Mesothelial cell of epicardium (in vitro differentiated cells): ENCODE results near the gene PHKG1. TPM values are rescaled to one million over a fixed set of nuclear protein-coding genes. Genes with fewer than 3 reads are reported as not detected.
"Not testable (repeated sequence)": the region's sequence is repeated elsewhere in the genome, so short reads cannot be mapped to it uniquely, and the experiment has no call there.

Experiments used
- DNase-seq, 2 experiments: peaks; one replicate each; pipeline ENCODE4 v3.0.0; 2021; ENCODE audit warnings: low spot score in 2 of 2; ENCODE audit not compliant: unreplicated experiment in 2 of 2
- H3K27ac Mint-ChIP-seq: 2 replicates; pipeline ENCODE4 v1.8.0; 2021; ENCODE audit warnings: mixed read lengths
- H3K27me3 Mint-ChIP-seq: 2 replicates; pipeline ENCODE4 v1.8.0; 2021; ENCODE audit warnings: low read depth, mixed read lengths
- H3K36me3 Mint-ChIP-seq: 2 replicates; pipeline ENCODE4 v1.8.0; 2021; ENCODE audit warnings: mixed read lengths
- H3K4me1 Mint-ChIP-seq: 2 replicates; pipeline ENCODE4 v1.8.0; 2021; ENCODE audit warnings: mixed read lengths
- H3K4me3 Mint-ChIP-seq: 2 replicates; pipeline ENCODE4 v1.8.0; 2021; ENCODE audit warnings: mild to moderate bottlenecking, moderate library complexity, mixed read lengths
- H3K9me3 Mint-ChIP-seq: 2 replicates; pipeline ENCODE4 v1.8.0; 2021; ENCODE audit warnings: mixed read lengths
- total RNA-seq: library from RNA; stranded (reverse); gene quantifications from 3 replicates; pipeline ENCODE4 v1.2.1, GENCODE V29; 2021
- TF ChIP-seq, protein P1 (sequence below): fragments of 200-600 bp; sonication (generic); IDR thresholded peaks from one replicate; pipeline ENCODE4 v1.5.0; 2021; ENCODE audit warnings: antibody characterized with exemption; ENCODE audit not compliant: unreplicated experiment

The PHKG1 gene
- total RNA-seq, 1 donor from 2014 or later: 2.6 TPM

DNA sequence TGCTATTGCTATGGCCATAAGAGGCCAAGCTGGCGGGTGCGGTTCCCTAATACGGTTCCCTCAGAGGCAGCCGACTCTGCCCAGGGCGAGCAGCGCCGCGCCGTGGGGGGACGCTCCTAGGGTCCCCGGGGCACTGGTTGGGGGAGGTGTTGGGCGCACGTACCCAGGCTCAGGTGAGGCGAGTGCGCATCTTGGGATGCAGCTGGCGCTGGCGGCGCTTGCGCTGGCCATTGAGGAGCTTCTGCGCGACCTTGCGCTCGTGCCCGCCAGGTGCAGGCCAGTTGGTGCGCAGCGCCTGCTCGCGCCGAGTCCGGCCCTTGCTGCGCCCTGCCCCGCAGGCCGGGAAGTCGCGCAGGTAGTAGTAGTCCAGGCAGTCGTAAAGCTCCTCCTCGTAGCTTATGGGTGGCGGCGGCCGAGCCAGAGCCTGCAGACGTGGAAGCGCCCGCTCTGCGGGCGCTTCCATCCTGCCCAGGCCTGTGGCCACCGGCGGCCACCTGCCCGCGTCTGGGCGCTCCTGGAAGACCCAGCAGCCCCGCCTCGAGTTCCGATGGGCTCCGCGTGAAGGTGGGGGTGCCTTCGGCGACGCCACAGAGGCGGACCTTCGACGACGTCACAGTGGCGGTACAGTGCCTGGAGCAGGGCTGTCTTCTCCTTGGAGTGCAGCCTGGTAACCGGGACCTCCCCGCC is 23.2 kb upstream of the PHKG1 start, which contains the start of gene NUPR2:
NUPR2 (minus strand) TSS at position 566 of the 687 bp plus-strand sequence; CDS start at position 463, 103 bp downstream.
- no peaks in the 10 kb centered on the region for H3K27me3 Mint-ChIP-seq
- H3K27ac Mint-ChIP-seq: no peak within 1 kb of the TSS
- DNase-seq: no peak
- no peak within 1 kb of the TSS for H3K4me3 Mint-ChIP-seq
- H3K4me1 Mint-ChIP-seq: no peaks in the 10 kb centered on the region
- no peaks in the 10 kb centered on the region for H3K36me3 Mint-ChIP-seq
- TF ChIP-seq, protein P1, sequence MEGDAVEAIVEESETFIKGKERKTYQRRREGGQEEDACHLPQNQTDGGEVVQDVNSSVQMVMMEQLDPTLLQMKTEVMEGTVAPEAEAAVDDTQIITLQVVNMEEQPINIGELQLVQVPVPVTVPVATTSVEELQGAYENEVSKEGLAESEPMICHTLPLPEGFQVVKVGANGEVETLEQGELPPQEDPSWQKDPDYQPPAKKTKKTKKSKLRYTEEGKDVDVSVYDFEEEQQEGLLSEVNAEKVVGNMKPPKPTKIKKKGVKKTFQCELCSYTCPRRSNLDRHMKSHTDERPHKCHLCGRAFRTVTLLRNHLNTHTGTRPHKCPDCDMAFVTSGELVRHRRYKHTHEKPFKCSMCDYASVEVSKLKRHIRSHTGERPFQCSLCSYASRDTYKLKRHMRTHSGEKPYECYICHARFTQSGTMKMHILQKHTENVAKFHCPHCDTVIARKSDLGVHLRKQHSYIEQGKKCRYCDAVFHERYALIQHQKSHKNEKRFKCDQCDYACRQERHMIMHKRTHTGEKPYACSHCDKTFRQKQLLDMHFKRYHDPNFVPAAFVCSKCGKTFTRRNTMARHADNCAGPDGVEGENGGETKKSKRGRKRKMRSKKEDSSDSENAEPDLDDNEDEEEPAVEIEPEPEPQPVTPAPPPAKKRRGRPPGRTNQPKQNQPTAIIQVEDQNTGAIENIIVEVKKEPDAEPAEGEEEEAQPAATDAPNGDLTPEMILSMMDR: no peak
- H3K9me3 Mint-ChIP-seq: peaks cover 31% of the 10 kb centered on the region

DNA sequence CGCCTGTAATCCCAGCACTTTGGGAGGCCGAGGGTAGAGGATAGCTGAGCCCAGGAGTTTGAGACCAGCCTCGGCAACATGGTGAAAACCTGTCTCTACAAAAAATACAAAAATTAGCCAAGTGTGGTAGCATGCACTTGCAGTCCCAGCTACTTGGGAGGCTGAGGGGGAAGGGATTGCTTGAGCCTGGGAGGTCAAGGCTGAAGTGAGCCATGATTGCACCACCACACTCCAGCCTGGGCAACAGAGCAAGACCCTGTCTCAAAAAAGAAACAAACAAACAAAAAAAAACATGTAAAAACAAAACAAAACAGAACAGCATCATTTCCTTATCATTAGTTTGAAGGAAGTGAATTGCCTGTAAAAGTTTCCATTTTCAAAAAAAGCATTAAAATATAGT is 19.5 kb upstream of the PHKG1 start:
- DNase-seq, H3K4me1 Mint-ChIP-seq, H3K27ac Mint-ChIP-seq, H3K4me3 Mint-ChIP-seq, H3K36me3 Mint-ChIP-seq, H3K27me3 Mint-ChIP-seq: not testable (repeated sequence)
- H3K9me3 Mint-ChIP-seq: peaks cover 14% of the 10 kb centered on the region

DNA sequence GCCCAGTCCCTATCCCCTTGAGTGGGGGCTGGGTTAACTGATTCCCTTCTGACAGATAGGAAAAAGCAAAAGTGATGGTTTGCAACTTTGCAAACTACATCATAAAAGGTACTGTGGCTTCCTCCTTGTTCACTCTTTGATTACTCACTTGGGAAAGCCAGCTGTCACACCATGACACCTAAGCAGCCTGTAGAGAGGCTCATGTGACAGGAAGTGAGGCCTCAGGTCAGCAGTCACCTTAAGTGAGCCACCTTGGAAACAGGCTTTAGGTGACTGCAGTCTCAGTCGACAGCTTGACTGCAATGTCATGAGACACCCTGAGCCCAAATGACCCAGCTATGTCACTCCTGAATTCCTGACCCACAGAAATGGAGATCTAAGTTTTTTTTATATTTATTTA is 17.9 kb upstream of the PHKG1 start:
- Mint-ChIP-seq H3K9me3 (peaks cover 14% of the 10 kb centered on the region), H3K27ac (no peak overlapping the region)

DNA sequence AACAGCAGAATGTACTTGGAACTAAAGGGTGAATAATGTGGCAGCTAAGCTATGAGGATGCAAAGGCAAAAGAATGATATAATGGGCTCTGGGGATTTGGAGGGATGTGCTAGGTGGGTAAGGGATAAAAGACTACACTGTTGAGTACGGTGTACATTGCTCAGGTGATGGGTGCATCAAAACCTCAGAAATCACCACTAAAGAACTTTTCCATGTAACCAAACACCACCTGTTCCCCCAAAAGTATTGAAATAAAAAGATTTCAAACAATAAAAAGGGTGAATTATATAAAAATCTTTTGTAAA is 15.2 kb upstream of the PHKG1 start:
- peak overlapping the region; percentile 2 for H3K4me3 Mint-ChIP-seq
- H3K4me1 Mint-ChIP-seq: peaks cover 15% of the 10 kb centered on the region
- H3K36me3 Mint-ChIP-seq: peaks cover 7% of the 10 kb centered on the region
- no peak for DNase-seq
- no peak overlapping the region for H3K27ac Mint-ChIP-seq
- TF ChIP-seq, protein P1: no peak
- H3K27me3 Mint-ChIP-seq: peaks cover 4% of the 10 kb centered on the region
- H3K9me3 Mint-ChIP-seq: peaks cover 7% of the 10 kb centered on the region

More for the DNA sequence above, 17.9 kb upstream of the PHKG1 start:
- Mint-ChIP-seq H3K27me3 (peaks cover 4% of the 10 kb centered on the region), H3K36me3 (peaks cover 2% of the 10 kb centered on the region), H3K4me1 (peaks cover 6% of the 10 kb centered on the region), H3K4me3 (no peak overlapping the region)
- DNase-seq: no peak
- TF ChIP-seq, protein P1: no peak

DNA sequence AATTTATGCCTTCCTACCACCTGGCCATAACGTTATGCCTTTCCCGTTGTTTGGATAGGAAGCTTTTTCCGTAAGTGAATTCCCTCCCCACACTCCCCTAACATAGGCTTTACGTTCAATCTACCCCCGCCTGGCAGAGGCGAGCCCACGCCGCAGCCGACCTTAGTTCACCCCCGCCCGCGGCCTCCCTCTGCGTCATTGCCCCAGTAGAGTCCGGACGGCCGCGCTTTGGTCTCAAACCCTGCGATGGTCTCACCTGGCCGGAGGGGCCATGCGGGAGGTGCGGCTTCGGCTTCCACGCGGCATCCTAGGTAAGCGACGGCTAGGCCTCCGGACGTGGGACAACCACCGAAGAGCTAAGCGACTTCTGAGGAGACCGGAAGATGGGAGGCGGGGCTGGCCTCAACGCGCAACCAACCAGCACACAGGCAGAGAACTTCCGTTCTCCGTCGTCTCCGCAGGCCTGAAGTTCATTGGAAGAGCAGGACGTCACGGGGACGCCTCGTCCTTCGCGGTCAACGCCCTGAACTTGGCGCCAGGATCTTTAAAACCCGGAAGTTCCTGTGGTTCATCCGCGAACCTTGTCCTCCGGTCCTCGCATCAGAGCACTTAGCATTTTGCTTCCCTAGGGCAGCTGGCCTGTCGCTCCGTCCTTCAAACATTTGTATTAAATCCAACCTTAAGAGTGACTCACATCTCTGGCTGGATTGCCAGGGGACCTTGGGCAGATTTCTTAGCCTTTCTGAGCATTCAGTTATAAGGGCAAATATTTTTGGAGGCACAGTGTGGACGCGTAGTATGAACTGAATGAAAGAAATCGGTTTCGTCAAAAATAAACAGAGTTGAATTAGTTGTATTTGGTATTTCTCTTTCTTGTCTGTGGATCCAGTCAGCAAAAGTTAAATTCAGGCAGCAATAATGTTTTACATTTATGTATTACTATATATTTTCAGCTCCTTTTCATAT is 13.6 kb upstream of the PHKG1 start, which contains the start of gene CHCHD2:
CHCHD2 (minus strand) TSS at position 369 of the 966 bp plus-strand sequence; CDS start at position 306, 63 bp downstream.
- peaks cover 4% of the 10 kb centered on the region for H3K27me3 Mint-ChIP-seq
- H3K27ac Mint-ChIP-seq: peak within 1 kb of the TSS; percentile 98
- H3K9me3 Mint-ChIP-seq: peaks cover 7% of the 10 kb centered on the region
- peak within 1 kb of the TSS; percentile 95 for H3K4me3 Mint-ChIP-seq
- peaks cover 15% of the 10 kb centered on the region for H3K4me1 Mint-ChIP-seq
- DNase-seq: peak; percentile 81 to 84
- peaks cover 13% of the 10 kb centered on the region for H3K36me3 Mint-ChIP-seq
- TF ChIP-seq, protein P1: no peak

DNA sequence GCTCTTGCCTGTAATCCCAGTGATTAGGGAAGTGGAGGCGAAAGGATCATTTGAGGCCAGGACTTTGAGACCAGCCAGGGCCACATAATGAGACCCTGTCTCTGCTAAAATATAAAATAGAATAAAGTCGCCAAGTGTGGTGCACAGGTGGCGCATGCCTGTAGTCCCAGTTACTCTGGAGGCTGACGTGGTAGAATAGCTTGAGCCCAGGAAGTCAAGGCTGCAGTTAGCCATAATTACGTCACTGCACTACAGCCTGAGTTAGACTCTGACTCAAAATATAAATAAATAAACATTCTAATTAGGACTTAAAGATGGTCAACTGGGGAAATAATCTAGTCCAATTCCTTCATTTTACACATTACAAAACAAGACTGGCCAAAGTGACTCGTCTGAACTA is 12.8 kb upstream of the PHKG1 start:
- Mint-ChIP-seq H3K9me3 (peaks cover 7% of the 10 kb centered on the region), H3K4me3 (peak overlapping the region; percentile 95), H3K36me3 (peaks cover 19% of the 10 kb centered on the region), H3K4me1 (peaks cover 15% of the 10 kb centered on the region), H3K27me3 (peaks cover 4% of the 10 kb centered on the region), H3K27ac (peak overlapping the region; percentile 98)
- TF ChIP-seq, protein P1: no peak
- DNase-seq: no peak

DNA sequence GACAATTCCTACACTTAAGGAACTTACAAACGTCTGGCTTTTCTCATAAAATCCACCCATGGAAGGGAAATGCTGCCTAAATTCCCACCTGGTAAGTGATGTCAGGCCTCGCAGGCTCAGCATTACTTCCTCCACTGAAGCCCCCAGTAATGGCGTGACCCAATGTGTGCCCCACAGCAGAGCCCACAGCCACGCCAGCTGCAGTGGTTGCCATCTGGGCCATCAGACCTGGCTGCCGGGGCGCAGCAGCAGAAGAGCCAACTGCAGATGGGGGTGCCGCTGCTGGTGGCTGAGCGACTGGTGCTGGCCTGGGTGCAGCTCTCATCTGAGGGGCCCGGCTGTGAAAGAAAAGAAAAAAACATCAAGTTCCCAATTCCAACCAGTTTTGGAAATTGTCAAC is 11.4 kb upstream of the PHKG1 start:
- not testable (repeated sequence) for DNase-seq, H3K27ac Mint-ChIP-seq, H3K4me3 Mint-ChIP-seq, H3K27me3 Mint-ChIP-seq, H3K9me3 Mint-ChIP-seq
- Mint-ChIP-seq H3K4me1 (peaks cover 15% of the 10 kb centered on the region), H3K36me3 (peaks cover 25% of the 10 kb centered on the region)
